Measurements from ENCODE around the gene TAOK1.

Gene TAOK1

DNA sequence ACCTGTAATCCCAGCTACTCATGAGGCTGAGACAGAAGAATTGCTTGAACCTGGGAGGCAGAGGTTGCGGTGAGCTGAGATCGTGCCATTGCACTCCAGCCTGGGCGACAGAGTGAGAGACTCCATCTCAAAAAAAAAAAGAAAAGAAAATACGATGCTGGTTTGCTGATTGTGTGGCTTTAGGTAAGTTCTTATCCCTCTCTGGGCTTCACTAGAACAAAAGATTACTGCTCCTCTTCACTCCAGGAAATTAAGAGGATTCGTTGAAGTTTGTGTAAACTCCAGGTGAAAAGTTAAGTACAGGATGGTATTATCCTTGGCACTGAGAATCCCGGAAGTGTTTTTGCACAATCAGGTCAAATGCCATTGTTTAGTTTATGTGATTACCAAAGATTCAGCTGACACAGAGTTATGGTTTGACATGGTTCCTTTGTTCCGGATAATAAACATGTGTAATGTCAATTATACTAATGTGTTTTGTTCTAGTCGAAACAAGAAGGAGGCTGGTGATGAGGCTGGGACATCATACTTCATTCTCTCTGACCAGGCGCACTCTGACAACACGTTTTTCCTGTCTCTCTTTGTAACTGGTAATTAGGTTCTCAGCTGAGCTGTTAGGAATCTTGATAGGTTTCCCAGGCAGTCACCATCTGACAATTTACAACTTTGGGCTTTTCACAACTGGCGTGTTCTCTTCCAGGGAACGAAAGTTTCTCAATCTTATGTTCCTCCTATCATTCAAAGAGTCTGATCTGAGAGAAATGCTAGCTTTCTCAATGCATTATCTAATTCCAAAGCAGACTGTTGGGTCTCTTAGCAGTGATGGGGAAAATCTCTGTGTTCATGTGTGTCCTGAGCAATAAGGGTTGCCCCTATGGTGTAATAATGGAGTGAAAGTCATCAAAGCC, 10.8 kb upstream of the TAOK1 start:
- no peak for DNase-seq

DNA sequence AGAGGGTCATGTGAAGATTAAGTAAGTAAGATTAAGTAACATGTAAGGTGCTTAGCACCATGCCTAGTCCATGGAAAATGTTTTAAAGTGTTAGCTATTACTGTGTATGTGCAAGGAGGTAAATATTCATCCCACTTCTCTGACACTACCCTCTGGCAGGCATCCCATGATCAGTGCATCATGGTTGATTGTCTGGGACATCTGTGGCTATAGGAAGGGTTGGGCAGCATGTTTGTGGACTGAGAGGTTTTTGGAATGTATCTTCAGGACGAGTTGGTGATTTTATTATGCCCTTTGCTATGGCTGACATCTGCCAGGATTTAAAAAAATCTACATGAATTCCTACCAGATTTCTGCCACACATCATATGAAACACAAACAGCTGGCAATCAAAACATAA, 6.5 kb upstream of the TAOK1 start:
- peak in 1 of 2 experiments; percentile 28 for DNase-seq

DNA sequence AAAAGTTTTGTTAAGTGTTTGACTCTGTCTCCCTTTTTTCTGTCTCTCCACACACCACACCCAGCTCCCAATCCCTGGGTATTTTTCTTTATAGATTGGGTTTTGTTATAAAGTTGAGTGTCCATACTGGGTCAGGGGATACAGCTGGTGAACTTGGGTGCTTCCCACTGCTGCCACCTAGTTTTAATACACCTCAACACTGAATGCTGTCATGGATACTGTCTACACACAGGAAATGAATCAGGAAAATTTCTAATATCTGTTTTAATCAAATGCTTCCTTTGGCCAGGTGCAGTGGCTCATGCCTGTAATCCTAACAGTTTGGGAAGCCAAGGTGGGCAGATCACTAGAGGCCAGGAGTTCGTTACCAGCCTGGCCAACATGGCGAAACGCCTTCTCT, 5.3 kb upstream of the TAOK1 start:
- DNase-seq, result no peak

DNA sequence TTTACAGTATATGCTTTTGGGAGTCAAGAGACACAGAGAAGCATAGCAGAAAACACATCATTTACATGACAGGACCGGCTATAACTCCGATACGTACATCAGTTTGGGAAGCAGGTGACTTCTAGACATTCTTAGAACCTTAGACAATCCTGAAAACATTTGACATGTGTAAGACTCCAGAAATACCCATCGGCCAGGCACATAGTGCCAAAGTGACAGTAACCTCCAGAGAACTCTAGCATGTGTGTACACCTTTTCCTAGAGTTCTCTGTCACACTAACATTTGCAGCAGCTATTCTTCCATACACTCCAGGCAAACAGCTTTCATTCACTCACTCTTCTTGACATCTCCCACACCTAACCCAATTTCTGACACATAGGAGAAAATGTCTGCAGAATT, 3.4 kb upstream of the TAOK1 start:
- no peak for DNase-seq

DNA sequence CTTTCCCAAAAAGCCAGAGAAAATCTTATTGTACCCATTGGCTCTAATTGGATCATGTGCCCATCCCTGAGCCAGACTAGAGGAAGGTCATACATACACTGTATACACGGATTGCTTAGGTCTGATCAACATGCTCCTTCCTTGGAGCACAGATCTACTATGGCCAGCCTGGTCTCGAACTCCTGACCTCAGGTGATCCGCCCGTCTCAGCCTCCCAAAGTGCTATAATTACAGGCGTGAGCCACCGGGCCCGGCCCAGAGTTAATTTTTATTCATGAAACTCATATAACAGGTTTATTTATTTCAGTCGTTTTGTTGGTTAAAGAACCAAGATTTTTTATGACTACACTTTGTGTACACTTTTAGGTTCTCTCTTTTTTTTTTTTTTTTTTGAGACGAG, 1.2 kb upstream of the TAOK1 start:
- no peak for DNase-seq

DNA sequence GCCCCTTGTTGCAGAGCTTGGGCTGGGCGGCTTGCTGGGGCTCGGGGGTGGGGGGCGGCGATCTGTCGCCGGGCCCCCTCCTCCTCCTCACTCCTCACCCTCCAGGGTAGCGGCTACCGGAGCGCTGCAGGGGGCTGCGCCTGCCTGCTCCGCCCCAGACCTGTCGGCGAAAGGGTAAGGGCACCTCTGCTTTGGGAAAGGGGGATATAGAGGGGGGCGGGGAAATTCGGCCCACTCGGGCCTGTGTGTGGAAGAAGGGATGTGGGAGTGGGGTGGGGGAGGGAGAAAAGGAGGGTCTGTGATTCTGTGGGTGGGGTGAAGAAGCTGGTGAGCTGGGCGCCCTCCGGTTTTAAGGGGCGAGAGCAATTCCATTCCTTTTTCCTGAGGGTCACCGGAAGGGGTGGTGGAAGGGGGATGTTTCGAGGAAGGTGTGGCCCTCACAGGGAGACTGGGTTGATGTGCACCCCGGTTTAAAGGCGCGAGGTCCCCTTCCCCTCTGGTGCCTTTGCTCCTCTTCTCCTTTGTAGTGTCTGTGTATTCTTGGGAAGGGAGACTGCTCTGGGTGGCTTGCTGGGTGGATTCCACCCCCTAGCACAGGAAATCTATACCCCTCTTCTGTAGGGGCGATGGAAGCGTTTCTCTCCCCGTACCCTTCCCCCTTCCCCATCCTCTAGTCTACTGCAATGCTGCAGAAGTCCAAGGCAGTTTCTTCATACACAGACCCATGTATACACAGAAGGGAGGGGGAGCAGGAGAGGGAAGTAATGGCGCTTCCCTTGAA, 878 bp downstream of the TAOK1 start:
- peak in 1 of 2 experiments; percentile 33 for DNase-seq

DNA sequence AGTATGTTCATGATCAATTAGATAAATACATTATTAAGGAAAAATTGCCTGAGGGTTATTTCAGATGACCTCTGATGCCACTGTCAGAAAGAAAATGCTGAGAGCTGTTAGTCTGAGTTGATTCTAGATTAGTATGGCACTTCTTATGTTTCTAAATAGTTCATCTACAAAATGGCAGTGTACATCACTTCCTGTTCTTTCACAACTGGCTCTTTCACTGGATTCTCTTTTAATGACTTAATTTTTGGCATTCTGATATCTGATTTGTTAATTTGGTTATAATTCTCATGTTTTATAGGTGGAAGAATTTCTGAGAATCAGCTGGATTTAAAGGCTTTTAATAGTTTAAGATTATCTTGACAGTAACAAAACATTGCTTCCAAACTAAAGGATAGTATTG, 3.3 kb downstream of the TAOK1 start:
- DNase-seq, result no peak

DNA sequence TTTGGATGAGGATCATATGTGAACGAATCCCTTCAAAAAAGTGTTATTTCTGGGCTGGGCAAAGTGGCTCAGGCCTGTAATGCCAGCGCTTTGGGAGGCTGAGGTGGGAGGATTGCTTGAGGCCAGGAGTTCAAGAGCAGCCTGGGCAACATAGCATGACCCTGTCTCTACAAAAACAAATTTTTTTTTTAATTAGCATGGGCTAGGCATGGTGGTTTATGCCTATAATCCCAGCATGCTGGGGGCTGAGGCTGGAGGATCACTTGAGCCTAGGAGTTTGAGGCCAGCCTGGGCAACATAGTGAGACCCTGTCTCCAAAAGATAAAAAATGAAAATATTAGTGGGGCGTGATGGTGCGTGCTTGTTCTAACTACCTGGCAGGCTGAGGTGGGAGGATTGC, 4.6 kb downstream of the TAOK1 start:
- no peak for DNase-seq

DNA sequence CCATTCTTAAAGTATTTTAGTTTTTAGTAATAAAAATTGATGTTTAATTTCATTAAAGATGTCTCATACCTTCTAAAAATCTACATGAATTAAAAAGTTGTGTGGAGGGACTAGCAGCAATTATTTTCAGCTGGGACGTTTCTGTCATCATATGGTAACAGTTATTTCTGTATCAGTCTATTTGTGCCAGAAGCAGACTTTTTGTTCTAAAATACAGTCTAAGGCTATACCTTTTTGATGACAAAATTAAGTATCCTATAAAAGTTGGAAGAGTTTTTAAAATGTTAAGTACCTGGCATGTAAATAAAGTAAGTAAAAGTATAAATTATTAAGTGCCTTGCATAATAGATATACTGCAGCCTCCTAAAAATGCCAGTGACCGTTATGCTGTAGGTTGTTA, 5.9 kb downstream of the TAOK1 start:
- DNase-seq, result no peak

DNA sequence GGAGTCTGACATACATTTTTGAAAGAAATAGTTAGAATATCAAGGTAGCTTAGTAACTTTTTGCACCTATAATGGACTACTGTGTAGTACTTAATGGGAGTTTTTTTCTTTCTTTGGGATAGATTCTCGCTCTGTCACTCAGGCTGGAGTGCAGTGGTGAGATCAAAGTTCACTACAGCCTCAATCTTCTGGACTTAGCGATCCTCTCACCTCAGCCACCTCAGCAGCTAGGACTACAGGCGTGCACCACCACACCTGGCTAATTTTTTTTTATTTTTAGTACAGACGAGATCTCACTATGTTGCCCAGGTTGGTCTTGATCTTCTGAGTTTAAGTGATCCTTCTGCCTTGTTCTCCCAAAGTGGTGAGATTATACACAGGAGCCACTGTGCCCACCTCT, 9.5 kb downstream of the TAOK1 start:
- no peak for DNase-seq

DNA sequence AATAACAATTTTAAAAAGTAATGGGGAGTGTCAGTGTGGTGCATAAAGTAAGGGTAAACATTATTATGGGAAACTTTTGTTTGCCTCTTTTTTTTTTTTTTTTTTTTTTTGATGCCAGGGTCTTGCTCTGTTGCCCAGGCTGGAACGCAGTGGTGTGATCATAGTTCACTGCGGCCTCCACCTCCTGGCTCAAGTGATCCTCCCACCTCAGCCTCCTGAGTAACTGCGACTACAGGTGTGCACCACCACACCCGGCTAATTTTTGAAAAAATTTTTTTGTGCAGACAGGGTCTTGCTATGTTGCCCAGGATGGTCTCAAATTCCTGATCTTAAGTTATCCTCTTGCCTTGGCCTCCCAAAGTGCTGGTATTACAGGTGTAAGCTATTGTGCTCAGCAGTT, 10.7 kb downstream of the TAOK1 start:
- DNase-seq, result no peak

DNA sequence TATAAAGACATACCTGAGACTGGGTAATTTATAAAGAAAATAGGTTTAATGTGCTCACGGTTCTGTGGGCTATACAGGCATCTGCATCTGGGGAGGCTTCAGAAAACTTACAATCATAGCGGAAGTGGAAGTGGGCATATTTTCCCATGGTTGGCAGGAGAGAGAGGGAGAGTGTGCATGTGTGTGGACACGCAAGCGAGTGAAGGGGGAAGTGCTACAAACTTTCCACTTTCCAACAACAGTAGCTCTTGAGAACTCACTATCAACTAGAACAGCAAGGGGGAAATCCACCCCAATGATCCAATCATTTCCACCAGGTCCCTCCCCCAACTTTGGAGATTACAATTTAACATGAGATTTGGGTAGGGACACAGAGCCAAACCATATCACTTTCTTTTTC, 11.1 kb downstream of the TAOK1 start:
- DNase-seq, result no peak

DNA sequence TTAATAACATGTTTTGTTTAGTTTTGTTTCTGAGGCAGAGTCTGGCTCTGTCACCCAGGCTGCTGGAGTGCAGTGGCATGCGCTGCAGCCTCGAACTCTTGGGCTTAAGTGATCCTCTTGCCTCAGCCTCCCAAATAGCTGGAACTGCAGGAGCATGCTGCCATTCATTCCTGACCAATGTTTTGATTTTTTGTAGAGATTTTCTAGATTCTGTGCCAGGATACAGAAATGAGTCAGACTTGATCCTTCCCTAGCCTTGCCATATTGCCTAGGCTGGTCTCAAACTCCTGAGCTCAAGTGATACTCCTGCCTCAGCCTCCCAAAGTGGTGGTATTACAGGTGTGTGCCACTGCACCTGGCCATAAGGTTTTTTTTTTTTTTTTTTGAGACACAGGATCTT, 17.7 kb downstream of the TAOK1 start:
- peak in 1 of 2 experiments; percentile 16 for DNase-seq

DNA sequence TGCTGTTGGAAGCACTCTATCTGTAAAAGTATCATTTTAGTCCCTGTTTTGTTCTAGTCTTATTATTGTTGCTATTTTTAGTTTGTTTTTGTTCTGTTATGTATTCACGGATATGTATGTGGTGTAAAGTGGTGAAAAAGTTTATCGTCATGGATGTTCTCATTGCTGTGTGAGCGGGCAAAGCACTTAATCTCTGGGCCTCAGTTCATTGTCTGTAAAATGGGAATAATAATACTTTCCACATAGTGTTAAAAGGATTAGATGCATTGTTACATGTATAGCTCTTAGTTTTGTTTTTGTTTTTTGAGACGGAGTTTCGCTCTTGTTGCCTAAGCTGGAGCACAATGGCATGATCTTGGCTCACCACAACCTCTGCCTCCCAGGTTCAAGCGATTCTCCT, 19.8 kb downstream of the TAOK1 start:
- no peak for DNase-seq

DNA sequence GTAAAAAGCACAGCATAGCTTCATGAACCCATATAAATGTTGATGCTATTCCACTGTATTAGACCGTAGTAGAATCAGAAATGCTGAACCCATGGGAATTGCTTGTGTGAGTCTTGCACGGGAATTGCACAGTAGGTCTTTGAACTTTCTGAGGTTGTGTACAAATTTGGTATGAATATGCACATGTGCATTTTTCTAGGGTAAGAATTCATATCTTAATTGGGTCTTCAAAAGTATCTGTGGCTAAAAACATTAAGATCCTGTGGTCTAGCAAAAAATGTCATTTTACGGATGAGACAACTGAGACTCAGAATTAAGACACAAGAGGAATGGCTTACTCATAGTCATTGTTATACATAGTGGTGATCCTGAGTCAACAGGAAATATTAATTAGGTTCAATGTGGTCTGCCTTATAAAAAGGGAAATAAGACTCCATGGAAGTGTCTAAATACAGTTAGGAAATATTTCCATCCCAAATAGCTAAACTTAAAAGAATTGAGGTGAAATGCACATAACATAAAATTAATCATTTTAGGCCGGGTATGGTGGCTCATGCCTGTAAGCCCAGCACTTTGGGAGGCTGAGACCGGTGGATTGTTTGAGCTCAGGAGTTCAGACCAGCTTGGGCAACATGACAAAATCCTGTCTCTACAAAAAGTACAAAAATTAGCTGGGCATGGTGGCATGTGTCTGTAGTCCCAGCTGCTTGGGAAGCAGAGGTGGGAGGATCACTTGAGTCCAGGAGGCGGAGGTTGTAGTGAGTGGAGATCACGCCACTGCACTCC, 22.8 kb downstream of the TAOK1 start:
- DNase-seq, result no peak

DNA sequence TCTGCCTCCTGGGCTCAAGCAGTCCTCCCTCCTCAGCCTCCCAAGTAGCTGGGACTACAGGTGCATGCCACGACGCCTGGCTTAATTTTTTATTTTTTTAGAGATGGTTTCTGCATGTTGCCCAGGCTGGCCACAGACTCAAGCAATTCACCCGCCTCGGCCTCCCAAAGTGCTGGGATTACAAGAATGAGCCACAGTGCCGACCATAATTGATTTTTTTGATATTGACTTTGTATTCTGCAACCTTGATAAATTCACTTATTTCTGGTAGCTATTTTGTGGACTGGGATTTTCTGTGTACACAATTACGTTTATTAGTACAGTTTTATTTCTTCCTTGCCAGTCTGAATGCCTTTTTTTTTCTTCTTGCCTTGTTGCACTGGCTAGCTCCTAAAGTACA, 30.0 kb downstream of the TAOK1 start:
- DNase-seq, result no peak

DNA sequence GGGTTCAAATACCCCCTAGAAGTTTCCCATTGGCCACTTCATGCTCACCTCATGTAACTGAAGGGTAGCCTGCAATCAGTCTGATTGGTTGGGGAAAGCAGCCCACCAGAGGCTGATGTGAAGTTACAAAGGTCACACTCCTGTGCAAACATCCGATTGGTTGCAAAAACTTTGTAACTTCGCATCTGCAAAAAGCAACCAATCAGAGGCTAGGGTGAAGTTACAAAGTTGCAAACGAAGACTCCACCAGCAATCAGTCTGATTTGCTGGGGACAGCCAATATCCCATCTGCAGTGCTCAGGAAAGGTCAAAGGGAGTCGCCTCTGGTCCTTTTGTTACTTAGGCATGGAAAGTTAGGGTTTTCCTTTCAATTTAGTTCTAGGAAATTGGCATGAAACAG, 40.1 kb downstream of the TAOK1 start:
- no peak for DNase-seq

DNA sequence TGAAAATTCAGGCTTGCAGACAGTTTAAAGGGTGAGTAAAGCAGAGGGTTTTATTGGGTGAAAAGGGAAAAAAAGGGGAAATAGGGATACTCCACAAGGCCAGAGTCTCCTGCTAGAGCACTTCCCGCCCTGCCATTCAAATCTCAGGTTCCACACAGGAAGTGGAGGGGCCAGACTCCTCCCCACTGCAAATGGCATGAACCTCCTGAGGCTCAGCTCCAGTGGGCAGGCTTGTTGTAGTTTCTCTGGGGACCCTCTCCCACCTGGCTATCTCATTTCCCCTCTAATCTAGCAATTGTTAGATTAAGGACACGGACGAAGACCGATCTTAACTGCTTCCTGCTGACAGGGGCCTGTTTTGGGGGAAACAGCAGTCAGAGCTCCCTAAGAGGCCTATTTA, 43.4 kb downstream of the TAOK1 start:
- no peak for DNase-seq

DNA sequence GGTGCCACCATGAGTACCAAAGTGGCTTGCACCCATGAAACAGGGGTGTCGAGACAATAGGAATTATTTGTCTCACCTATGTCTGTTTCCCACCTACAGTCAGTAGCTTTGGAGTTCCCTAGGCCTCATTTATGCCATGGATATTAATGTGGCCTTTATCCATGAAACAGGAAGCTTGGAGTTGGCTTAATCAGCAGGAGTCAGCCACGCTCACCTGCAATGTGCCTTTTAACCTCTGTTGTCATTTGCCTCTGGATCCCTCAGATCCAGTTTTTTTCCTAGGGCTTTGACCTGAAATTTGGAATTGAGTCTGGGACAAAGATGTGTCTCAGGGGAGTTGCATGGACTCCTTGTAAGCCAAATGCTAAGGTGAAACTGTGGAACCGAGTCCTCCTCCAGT, 44.4 kb downstream of the TAOK1 start:
- DNase-seq, result no peak

DNA sequence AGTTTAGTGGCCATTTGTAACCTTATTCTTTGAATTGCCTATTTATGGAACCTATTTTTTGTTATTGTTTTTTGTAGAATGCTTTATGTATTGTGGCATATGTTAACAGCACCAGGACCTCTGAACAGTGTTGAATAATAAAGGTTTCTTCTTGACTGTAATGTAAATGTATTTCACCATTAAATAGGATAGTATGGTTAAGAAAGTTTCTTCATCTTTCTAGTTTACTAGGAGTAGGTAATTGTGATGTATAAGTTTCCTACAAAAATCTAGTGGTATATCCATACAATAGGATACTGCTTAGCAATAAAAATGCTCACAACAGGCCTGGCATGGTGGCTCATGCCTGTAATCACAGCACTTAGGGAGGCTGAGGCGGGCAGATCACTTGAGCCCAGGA, 52.3 kb downstream of the TAOK1 start:
- no peak for DNase-seq

DNA sequence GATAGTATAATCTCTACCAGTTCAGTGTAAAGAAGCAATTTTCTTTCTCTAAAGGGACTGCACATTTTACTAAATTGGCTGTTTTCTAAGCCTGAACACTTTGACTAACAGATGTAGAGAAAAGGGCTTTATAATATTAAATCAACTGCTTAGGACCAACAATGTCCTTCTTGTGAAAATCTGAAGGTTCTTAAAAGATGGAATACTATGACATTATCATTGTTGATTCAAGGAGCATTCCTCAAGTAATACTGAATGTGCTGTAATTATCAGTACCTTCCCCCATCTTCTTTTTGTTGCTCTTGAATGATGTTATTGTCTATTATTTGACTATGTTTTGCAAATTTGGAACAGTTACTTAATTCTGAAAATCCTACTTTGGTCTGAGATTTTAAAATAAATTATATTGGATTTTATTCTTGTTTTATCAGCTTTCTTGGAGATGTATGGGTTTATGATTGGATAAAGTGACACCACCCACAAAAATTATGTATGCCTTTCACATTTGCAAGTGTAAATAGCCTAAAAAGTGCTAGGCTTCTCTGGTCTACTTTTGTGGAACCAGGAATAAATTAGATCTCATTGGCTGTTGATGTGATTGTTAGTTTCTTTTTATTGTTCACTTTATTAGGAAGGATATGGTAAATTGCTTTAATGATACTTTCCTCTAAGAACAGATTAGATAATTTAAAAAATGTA, 53.0 kb downstream of the TAOK1 start:
- no peak for DNase-seq

DNA sequence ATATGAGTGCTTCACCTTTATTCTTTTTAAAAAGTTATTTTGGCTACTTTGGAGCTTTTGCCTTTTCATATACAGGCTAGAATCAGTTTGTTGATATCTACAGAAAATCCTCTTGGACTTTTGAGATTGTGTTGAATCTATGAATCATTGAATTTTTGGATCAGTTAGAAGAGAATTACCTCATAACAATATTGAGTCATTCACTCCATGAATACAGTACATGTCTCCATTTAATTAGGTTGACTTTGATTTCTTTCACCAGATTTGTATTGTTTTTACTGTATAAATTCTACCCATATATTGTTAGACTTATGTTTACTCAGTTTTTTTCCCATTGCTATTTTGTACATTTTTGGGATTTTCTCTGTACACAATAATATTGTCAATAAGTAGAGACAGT, 54.4 kb downstream of the TAOK1 start:
- DNase-seq, result no peak

DNA sequence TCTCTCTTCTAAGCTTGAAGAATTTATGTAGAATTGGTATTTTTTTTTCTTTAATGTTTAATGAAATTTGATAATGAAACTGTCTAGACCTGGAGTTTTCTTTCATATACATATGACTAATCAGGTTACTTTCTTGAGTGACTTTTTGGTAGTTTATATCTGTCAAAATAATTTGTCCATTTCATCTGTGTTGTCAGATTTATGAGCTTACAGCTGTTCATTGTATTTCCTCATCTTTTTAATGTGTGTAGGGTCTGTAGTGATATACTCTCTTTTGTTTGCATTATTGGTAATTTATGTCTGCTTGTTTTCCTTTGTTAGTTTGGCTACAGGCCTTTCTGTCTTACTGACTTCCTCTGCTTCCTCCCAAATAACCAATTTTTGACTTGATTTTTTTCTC, 55.7 kb downstream of the TAOK1 start:
- no peak for DNase-seq
